ENCODE results near the gene APELA. TPM values are rescaled to one million over a fixed set of nuclear protein-coding genes. Genes with fewer than 3 reads are reported as not detected.
"Not testable (repeated sequence)": the region's sequence is repeated elsewhere in the genome, so short reads cannot be mapped to it uniquely, and the experiment has no call there.

The APELA gene
- total RNA-seq, 1 donor from 2014 or later, result not detected

DNA sequence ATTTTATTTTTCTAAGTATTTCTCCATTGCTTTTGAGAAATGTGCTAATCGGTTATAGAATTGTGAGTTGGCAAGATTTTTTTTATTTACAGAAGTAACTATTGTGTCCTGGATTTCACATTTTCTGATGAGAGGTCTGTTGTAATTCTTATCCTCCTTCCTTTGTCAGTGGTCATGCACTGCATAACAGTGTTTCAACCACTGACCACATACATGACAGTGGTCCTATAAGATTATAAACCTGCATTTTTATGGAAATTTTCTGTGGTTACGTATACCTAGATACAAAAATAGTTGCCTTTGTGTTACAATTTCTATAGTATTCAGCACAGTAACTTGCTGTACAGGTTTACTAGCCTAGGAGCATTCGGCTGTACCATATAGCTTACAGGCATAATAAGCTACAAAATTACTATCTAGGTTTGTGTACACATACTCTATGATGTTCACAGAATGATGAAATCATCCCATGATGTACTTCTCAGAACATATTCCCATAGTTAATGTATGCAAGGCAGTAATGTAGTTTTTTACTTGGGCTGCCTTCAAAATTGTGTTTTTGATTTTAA is 47.8 kb downstream of the APELA start:
- no peak for DNase-seq (ENCODE audit: low spot score)

DNA sequence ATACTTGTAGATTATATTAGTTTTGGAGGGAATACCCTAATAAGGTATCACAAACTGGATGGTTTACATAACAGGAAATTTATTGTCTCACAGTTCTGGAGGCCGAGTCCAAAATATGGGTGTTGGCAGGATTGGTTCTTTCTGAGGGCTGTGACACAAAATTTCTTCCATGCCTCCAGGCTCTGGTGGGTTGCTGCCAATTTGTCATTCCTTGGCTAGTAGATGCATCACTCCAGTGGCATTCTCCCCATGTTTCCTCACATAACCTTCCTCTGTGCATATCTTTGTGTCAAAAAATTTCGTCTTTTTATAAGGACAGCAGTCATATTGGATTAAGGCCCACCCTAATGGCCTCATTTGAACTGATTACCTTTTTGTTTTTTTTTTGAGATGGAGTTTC is 49.3 kb downstream of the APELA start:
- no peak for DNase-seq (ENCODE audit: low spot score)

DNA sequence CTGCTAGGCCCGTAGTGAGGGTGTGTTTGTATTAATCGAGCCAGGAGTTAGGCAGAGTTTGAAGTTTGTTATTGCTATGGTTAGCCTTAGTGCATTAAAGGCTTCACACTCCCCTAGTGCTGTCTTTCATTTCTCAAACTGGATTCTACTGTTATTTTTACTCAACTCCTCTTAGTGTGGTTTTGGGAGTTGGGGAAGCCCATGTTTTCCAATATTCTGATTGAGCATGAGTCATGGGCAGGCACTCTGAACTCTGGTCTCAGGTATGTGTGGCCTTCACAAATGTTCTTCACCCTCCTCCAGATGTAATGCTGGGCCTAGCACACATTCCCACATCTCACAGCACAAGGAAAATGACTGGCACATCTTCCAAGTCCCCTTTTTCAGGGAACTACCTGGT is 50.1 kb downstream of the APELA start:
- not testable (repeated sequence) for DNase-seq (ENCODE audit: low spot score)

DNA sequence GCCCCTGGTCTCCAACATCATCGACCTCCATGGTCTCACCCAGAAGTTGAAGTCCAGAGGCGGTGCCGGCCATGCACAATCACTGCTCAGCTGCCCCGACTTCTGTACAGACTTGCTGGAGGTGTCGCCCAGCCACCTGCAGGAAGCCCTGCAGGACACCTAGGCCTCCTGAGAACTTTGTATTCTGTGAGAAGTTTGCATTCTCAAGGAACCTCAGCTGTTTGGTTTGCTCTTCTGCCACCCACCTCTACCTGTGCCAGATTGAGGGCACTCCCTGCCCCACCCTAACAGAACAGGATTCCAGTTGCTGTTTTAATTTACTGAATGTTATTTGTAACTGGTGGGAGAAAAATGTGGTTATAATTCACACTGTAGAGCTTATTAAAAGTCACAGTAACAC is 53.7 kb downstream of the APELA start:
- no peak for DNase-seq (ENCODE audit: low spot score)

DNA sequence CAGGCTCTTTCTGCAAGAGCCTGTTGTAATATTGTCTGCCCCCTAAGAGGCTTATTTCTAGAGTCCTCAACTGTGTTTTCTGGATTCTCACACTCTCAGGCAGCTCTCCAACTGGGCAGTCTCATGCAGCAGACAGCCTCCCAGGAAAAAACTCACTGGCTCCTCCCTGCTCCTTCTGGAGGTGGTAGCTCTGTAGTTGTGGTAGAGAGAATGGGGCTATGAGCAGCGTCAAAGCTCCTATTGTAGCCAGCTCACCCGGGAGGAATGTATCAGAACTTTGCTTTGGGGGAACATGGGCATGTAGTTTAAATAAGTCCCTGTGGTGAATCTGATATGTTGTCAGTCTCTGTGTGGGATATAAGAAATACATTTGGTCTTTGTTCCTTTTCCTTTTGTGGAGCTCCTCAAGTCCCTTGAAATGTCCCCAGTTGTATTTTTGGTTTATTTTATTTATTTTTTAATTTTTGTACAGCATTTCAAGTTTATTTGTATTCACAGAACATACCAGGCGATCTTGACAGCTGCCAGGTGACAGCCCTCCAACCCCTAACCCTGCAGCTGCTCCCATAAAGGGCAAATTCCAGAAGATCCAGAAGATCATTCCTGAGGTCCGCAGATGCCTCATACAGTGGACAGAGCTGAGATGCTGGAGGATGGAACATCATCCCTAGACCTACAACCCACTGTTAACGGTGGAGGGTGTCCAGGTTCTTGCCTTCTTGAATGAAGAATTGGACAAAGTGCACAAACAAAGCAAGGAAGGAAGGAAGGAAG is 54.8 kb downstream of the APELA start:
- no peak for DNase-seq (ENCODE audit: low spot score)

DNA sequence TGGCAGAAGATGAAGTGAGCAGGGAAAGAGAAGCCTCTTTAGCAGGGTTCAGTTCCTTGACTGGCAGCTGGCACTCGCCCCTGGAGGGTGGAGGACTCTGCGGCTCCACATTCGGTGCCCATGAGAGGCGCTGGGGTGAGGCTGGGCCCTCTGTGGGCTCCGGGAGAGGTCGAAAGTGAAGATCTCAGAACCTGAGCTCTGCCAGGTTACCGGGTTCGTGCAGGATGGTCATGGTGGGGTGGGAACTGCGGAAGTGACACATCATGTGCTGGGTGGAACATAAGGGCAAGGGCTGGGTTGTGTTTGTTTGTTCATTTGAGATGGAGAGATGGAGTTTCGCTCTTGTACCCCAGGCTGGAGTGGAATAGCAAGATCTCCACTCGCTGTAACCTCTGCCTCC is 56.3 kb downstream of the APELA start:
- DNase-seq (ENCODE audit: low spot score), result no peak

DNA sequence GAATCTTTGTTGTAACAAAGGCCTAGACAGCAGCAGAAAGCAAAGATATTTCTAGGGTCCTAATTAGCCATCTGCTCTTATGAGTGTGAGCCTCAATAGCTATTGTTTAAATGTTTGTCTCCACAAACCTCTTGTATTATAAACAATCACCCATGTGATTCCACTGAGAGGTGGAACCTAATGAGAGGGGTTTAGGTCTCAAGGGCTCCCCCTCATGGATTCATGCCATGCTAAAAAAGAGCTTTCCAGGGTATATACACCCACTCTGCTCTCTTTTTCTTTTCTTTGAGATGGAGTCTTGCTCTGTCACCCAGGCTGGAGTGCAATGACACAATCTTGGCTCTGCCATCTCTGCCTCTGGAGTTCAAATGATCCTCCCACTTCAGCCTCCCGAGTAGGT is 58.4 kb downstream of the APELA start:
- DNase-seq (ENCODE audit: low spot score), result no peak

DNA sequence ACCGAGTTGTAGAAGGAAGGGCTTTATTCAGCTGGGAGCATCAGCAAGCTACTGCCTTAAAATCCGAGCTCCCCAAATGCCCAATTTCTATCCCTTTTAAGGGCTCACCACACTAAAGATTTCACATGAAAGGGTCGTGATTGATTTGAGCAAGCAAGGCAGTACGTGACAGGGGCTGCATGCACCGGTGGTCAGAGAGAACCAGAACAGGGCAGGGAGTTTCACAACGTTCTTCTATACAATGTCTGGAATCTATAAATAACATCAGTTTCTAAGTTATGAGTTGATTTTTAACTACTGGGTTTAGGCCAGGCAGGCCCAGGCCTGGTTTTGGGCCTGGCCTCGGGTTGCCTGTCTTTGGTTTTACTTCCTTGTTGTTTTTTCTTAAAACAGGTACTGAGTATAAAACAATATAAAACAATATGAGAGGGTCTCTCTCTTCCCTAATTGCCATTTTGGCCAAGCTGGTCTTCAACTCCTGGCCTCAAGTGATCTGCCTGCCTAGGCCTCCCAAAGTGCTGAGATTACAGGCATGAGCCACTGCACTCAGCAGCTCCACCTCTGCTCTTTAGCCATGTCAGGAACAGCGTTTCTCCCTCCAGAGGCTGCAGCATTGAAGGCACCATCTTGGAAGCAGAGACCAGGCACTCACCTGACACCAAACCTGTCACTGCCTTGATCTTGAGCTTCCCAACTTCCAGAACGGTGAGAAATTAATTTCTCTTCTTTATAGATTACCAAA is 59.1 kb downstream of the APELA start:
- DNase-seq (ENCODE audit: low spot score), result not testable (repeated sequence)

DNA sequence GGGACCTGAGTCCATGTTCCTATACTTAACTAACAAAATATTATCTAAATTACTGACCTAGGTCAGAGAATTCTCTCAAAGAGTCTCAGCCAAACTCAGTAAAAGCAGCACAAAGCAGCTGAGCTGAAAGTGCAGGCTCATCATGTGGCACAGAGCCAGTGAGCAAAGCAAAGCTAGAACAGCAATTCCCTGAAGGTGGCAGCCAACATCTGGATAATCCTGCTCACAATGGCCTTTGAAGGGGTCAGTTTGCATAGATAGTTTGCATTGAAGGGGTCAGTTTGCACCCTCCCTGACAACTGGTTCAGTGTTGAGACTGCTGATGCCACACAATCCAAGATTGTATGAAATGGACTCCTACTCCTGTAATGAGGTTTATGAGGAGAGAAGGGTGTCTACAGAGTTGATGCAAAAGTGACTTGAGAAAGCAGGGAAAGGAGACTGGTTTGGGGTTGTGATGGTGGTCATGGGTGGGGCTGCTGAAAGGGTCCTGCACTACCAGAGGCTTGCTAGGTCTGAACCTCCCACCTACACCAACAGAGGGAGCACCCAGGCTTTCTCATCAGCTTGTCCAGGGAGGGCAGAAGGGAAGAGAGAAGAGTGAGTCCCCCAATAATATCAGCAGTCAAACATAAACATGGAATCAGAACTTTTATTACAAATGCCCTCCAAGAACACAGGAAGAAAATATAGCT is 60.7 kb downstream of the APELA start:
- no peak for DNase-seq (ENCODE audit: low spot score)

DNA sequence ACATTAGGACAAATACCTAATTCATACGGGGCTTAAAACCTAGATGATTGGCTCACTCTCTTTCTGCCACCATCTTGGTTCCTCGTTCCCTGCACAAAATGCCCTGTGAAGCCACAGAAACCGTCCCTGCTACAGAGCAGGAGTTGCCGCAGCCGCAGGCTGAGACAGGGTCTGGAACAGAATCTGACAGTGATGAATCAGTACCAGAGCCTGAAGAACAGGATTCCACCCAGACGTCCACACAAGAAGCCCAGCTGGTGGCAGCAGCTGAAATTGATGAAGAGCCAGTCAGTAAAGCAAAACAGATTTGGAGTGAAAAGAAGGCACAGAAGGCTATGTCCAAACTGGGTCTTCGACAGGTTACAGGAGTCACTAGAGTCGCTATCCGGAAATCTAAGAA is 66.2 kb downstream of the APELA start:
- no peak for DNase-seq (ENCODE audit: low spot score)

DNA sequence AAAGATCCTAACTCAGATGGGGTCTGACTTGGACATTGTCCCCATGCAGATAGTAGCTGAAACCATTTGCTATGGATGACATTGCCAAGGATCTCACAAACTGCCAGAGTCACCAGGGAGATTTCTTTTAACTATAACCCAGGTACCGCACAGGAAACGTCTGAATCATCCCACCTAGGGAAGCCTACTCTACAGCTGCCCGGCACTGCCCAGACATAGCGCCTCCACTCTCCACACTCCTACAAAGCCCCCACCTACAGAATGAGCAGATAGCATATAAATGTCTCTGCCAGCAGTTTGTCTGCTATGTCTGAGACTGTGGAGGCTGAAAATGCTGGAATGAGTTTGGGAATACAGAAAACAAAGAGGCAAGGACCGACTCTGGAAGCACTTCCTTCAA is 68.2 kb downstream of the APELA start:
- no peak for DNase-seq (ENCODE audit: low spot score)

DNA sequence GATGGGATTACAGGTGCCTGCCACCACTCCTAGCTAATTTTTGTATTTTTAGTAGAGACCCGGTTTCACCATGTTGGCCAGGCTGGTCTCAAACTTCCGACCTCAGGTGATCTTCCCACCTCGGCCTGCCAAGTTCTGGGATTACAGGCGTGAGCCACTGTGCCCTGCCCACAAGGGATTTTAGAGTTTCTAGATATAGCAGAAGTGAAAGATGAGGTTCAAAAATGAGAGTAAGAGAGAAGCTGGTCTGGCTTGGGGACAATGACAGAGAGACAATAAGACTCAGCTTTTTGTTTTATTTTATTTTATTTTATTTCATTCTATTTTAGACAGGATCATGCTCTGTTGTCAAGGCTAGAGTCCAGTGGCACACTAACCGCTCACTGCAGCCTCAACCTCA is 69.8 kb downstream of the APELA start:
- DNase-seq (ENCODE audit: low spot score), result no peak

Other genes starting within 250 kb of the APELA start
- not detected for gene SMIM31, start 123.0 kb upstream of the APELA start, total RNA-seq
- 2.1 TPM for gene TRIM61, start 100.5 kb downstream of the APELA start, total RNA-seq
- gene TRIM60, start 154.8 kb downstream of the APELA start, total RNA-seq, result not detected
- gene TRIM75, start 176.7 kb downstream of the APELA start, total RNA-seq, result not detected
- gene TMEM192, start 235.7 kb downstream of the APELA start, total RNA-seq, result 27.6 TPM

Data from mesenteric fat pad (tissue), 1 donor.